GM18526 (cell line): ENCODE results near the gene SDHAF3.

Experiments
- POLR2A ChIP-seq: IDR thresholded peaks from 3 replicates; pipeline ENCODE4 v1.6.1; 2011; ENCODE audit not compliant: insufficient read length; ENCODE audit errors: extremely low read depth

Gene SDHAF3

DNA sequence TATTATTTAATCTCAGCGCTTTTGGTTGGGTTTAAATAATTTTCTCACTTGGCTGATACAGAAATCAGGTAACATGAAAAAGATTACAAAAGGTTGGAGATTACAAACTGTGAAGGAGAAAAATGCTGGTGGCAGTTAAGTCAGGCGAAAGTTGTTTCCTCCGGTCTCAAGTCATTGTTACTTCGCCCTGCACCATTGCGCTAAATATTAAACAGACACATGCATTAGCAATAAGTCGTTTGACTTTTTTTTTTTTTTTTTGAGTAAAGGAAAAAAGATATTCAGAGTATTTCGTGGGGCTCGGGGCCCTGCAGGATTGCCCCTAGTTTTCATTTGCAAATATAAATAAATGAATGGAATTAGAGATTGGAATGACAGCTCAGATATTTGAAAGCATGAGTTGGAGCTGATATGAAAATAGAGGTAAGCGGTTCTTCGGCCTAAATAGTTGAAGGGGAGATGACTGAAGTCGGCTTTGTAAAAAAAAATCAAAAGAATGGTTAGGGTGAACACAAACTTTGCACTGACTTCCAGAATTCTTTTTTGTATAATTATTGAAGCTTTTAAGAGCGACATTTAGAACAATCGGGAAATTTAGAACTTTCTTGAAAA is 914 bp downstream of the SDHAF3 start:
- no peak for TF ChIP-seq POLR2A

DNA sequence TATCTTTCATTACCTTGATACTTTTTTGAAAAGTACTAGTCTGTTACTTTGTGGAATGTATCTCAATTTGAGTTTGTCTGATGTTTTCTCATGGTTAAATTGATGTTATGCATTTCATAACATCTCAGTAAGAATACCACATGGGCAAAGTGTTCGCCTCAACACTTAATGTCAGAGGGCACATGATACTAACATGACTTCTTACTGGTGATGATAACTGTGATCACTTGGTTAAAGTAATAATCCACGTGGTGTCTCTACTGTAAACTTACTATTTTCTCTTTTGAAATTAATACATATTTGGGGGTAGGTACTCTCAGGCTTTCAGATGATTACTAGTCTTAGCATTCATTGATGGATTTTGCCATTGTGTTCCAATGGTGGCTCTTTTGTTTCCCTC is 2.2 kb downstream of the SDHAF3 start:
- TF ChIP-seq POLR2A: no peak

DNA sequence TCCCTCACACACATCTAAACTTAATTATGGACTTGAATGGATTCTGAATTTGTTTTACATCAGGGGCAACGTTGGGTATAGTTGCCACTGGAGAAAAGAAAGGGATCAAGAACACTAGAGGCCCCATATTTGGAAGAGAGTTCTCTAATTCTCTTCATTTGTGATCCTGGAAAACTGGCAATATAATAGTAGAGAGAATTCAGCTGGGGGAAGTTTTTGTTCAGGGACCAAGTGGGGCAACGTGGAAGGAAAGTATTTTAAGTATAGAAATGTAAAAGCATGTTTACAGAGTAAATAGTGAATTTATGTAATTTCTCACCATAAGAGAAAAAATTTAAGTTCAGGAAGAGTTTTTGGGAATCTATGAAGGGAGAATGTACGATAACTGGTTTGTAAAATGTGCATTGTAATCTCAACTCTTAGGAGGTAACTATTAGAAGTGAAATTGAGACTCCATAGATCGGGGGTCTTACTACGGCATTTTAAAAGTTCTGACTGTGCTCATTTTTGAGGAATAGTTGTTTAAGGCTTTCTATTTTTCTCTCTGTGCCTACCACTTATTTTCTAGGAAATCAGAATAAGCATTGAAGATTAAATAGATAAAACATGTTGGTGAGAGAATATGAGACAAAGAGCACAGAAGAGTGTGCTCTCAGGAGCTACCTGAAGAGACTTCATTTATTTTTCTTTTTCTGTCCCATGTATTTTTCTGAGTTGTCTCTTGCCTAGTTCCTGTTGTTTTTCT is 3.4 kb downstream of the SDHAF3 start:
- TF ChIP-seq POLR2A: no peak

DNA sequence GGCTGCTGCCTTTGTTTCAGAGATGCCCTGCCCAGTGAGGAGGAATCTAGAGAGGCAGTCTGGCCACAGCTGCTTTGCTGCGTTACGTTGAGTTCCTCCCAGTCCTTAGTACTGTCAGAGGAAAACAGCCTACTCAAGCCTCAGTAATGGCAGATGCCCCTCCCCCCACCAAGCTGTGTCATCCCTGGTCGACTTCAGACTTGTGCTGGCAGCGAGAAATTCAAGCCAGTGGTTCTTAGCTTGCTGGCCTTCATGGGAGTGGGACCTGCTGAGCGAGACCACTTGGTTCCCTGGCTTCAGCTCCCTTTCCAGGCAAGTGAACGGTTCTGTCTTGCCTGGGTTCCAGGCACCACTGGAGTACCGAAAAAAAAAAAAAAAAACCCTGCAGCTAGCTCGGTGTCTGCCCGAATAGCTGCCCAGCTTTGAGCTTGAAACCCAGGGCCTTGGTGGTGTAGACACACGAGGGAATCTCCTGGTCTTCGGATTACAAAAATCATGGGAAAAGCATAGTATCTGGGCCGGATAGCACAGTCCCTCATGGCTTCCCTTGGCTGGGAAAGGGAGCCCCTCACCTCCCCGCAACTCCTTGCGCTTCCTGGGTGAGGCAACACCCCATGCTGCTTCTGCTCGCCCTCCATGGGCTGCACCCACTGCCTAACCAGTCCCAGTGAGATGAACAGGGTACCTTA is 9.1 kb downstream of the SDHAF3 start:
- TF ChIP-seq POLR2A: no peak

DNA sequence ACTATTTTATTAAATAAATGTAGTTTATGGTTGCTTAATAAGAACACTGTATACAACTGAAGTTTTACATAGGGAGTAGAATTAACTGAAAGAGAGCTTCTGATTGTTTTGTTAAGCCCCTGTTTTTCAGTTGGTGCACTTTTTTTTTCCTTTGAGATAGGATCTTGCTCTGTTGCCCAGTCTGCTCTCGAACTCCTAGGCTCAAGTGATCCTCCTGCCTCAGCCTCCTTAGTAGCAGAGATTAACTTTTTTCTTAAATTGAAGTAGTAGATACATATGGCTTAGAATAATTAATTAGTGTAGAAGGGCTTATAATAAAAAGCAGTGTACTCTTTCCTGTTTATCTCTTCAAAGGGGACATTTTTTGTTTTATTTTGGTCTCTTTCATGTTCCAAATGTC is 11.2 kb downstream of the SDHAF3 start:
- TF ChIP-seq POLR2A: no peak

DNA sequence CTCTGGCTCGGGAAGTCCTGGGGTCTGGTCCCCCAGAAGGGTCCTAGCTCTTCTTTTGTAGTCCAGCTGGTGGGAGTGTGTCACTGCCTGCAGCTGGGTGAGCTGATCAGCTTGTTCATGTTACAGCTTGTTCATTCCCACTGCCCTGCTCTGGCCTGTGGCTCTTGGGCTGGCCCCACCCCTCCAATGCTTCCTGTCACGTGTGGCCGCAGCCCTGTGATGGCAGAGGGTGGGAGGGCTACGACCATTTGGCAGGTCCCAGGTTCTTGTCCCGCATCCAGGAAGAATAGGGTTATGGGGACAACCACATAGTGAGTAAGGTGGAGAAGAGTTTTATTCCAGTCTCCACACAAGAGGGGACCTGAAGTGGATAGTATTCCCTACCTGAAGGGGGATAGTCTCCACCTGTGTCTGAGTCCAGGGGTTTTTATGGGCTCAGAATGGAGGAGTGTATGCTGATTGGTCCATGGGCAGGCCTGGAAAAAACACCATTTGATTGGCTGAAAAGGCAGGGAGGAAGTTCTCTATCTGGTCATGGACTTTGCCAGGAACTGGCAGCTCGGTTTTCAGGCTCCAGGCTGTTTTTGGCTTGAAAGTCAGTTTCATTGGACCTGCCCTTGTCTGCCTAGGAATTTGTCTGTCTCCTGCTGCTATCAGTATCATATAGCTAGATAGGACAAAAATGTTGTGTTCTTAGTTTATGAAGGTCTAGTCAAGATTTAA is 13.1 kb downstream of the SDHAF3 start:
- TF ChIP-seq POLR2A: no peak

DNA sequence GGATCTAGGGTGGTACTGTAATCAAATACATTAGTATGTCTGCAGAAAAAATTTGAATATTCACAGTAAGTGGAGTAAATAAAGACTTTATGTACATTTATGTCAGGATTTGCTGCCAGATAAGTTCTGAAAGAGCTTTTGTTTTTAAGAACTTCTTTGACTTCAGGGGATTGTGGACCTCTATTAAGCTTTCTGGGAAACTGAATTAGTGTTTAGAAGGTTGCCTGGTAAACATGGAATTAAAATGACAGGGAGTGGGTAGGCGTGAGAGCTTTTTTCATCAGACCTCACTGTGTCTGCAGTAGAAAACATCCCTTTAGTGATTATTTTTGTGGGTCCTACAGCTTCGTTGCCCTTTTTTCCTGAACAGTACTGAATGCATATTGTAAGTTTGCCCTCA is 15.7 kb downstream of the SDHAF3 start:
- TF ChIP-seq POLR2A: no peak

DNA sequence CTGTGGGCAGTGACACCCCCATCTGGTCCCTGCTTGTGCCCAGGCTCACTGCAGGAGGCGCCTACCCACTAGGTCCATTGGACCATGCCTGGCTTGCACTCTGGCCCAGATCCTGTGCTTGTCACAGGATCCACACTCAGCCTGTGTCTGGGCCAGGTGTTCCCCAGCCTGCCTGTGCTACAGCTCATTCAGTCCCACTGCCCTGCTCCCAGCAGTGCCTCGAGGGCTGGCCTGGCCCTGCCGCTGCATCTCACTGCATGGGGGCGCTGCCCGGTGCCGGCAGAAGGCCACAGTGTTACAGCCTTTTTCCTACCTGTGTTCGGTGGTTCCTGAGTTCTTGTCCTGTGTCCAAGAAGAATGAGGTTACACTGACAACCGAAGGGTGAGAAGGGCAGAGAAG is 21.3 kb downstream of the SDHAF3 start:
- no peak for TF ChIP-seq POLR2A

DNA sequence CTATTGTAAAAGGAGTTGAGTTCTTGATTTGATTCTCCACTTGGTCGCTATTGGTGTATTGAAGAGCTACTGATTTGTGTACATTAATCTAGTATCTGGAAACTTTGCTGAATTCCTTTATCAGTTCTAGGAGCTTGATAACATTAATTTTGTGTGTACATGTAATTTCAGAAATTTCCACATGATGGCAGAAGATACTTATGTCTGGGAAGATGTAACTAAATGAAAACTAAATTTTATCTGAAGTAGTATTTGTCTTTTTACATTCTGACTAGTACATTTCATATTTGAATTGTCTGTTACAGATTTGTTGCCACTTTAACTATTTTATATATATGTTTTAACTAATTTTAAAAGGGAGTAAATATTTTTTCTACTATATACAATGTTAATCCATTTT is 27.6 kb downstream of the SDHAF3 start:
- TF ChIP-seq POLR2A: no peak

DNA sequence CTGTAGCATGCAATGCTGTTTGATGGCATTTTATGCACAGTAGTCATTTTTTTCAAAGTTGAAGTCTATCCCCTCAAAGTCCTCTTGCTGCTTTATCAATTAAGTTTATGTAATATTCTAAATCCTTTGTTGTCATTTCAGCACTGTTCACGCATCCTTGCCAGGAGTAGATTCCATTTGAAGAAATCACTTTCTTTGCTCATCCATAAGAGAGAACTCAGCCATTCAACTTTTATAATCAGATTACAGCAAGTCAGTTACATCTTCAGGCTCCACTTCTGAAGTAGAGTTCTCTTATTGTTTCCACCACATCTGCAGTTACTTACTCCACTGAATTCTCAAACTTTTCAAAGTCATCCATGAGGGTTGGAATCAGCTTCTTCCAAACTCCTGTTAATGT is 32.3 kb downstream of the SDHAF3 start:
- no peak for TF ChIP-seq POLR2A

DNA sequence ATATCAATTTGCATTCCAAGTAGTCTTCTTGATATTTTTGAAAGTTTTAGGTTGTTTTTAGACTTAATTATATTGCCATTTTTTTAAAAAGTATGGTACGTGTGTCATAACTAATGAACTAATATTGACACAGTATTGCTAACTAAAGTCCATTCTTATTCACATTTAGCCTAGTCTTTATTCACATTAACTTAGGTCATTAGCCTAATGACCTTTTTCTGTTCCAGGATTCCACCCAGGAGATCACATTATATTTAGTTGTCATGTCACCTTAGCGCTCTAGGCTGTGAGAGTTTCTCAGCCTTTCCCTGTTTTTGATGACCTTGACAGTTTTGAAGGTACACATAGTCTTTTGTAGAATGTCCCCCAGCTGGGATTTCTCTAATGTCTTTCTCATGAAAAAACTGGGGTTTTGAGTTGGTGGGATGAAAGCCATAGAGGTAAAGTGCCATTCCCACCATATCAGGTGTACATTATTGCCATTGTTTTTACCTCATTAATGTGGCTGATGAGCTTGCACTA is 38.5 kb downstream of the SDHAF3 start:
- no peak for TF ChIP-seq POLR2A

DNA sequence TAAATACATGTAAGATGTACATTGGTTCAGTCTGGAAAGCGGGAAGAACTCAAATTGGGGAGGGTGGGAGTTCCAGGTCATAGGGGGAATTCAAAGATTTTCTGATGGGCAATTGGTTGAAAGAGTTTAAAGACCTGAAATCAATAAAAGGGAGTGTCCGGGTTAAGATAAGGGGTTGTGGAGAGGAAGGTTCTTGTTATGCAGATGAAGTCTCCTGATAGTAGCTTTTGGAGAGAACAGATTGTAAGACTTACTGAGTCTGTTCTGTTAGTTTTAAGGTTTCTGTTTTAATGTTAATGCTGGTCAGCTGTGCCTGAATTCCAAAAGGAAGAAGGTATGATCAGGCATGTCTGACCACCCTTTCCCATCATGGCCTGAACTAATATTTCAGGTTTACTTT is 48.8 kb downstream of the SDHAF3 start:
- TF ChIP-seq POLR2A: no peak

DNA sequence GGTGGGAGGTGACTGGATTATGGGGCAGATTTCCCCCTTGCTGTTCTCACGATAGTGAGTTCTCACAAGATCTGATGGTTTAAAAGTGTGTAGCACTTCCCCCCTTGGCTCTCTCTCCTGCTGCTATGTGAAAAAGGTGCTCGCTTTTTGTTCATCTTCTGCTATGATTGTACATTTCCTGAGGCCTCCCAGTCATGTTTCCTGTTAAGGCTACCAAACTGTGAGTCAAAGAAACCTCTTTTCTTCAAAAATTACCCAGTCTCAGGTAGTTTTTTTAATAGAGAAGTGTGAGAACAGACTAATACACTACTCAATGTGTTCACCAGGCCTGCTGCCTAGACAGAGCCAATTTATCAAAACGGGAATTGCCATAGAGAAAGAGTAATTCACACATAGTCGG is 49.7 kb downstream of the SDHAF3 start:
- no peak for TF ChIP-seq POLR2A

DNA sequence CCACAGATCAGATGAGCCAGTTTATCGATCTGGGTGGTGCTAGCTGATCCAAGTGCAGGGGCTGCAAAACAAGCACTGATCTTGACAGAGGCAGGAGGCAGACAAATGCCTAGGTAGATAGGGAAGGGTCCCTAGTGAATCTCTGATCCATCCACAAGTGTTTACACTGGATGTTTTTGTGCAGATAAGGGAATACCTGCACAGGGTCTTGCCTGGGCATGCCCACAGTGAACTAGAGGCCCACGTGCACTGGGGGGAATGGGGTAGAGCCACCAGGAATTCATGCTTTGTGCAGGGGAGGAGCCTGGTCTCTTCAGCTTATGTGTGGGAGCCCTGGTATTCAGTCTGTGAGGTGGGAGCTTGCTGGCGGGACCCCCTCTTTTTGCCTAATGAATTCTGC is 50.3 kb downstream of the SDHAF3 start:
- TF ChIP-seq POLR2A: no peak

DNA sequence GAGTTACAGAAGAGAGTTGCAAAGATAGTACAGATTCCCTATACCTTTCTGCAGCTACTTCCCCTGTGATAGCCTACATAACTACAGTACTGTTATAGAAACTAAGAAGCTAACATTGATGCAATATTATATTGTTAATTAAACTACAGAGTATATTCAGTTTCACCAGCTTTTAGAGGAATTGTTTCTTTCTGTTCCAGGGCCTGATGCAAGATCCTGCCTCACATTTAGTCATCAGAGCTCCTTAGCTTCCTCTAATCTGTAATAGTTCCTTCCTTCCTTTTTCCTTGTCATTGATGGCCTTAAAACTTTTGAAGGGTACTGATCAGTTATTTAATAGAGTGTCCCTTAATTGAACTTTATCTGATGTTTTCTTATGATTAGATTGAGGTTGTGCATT is 56.8 kb downstream of the SDHAF3 start:
- TF ChIP-seq POLR2A: no peak

DNA sequence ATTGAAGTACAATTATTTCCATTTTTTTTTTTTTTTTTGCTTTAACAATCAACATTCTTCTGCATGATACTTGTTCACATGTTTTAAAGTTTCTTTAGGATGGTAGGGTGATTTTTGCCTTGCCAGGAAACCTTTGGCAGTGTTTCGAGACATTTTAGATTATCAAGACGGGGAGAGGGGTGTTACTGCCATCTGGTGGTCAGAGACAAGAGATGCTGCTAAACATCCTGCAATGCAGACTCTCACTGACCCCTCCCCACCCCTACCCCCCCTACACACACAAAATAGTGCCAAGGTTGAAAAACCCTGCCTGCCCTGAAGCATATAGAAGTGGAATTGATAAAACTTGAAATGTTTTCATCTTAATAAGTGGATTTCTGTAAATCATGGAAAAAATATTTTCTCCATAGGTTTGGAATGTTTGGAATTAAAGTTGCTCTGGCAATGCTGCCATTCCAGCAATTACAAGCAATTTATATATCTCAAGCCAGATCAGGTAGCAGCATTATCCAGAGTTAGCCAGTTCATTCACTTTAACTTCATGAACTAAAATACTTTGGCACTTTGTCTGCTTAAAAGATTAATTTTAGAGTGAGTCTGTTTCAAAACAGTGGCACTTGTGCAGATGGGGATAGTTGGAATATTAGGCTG is 62.1 kb downstream of the SDHAF3 start:
- TF ChIP-seq POLR2A: no peak

DNA sequence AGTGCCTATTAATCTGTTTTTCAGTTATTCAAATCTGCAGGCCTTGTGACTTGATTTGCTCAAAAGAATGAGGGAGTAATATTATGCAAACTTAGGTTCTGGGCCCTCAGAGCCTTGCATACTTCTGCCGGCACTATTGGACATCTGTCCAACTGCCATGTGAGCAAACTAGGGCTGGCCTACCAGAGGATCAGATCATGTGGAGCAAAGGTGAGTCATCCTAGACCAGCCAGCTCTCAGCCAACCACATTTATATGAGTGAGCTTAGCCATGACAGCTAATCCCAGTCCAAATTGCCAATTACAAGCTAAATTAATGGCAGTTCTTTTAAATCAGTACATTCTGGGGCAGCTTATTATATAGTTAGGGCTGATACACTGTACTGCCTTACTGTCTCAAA is 69.6 kb downstream of the SDHAF3 start:
- TF ChIP-seq POLR2A: no peak
